Dendritic cell treated with granulocyte-macrophage colony-stimulating factor and Interleukin-4, amounts not matched to agents 40 ng/mL and 50 ng/mL, for 4 days (primary cell): ENCODE data around the gene TNPO3.
"Not testable (repeated sequence)": the region's sequence is repeated elsewhere in the genome, so short reads cannot be mapped to it uniquely, and the experiment has no call there.

Experiments
- H3K27ac Mint-ChIP-seq: one replicate; pipeline ENCODE4 v1.8.0; 2022; ENCODE audit warnings: mild to moderate bottlenecking, mixed read lengths
- H3K27me3 Mint-ChIP-seq: one replicate; pipeline ENCODE4 v1.8.0; 2022; ENCODE audit warnings: mild to moderate bottlenecking, mixed read lengths
- H3K36me3 Mint-ChIP-seq: one replicate; pipeline ENCODE4 v1.8.0; 2022; ENCODE audit warnings: low read depth, mixed read lengths
- H3K4me1 Mint-ChIP-seq: one replicate; pipeline ENCODE4 v1.8.0; 2022; ENCODE audit warnings: low read depth, mixed read lengths
- H3K4me3 Mint-ChIP-seq: one replicate; pipeline ENCODE4 v1.8.0; 2022; ENCODE audit warnings: mild to moderate bottlenecking, moderate library complexity, mixed read lengths
- H3K9me3 Mint-ChIP-seq: one replicate; pipeline ENCODE4 v1.8.0; 2022; ENCODE audit warnings: mixed read lengths
- intact Hi-C: fragments of 100-400 bp; cut with micrococcal nuclease; formaldehyde crosslinking; loops from one replicate; pipeline ENCODE4 v1.15.0; 2022

TNPO3 gene

GRCh38 chr7:128917122-128917521 lies 137.8 kb downstream of the TNPO3 start:
- peaks cover 36% of the 10 kb centered on the region for H3K4me1 Mint-ChIP-seq
- H3K36me3 Mint-ChIP-seq: no peaks in the 10 kb centered on the region
- H3K27me3 Mint-ChIP-seq: peaks cover 60% of the 10 kb centered on the region
- H3K9me3 Mint-ChIP-seq: no peaks in the 10 kb centered on the region
- H3K27ac Mint-ChIP-seq: no peak overlapping the region
- intact Hi-C loops: no loop called here
- no peak overlapping the region for H3K4me3 Mint-ChIP-seq

- Mint-ChIP-seq H3K9me3 (no peaks in the 10 kb centered on the region), H3K4me3 (no peak overlapping the region), H3K27me3 (peaks cover 60% of the 10 kb centered on the region), H3K27ac (no peak overlapping the region), H3K4me1 (peaks cover 38% of the 10 kb centered on the region), H3K36me3 (no peaks in the 10 kb centered on the region)
- intact Hi-C loops: no loop called here
Observed at GRCh38 chr7:128916643-128916915, 138.3 kb downstream of the TNPO3 start.

- Mint-ChIP-seq H3K27ac (peak overlapping the region; percentile 13), H3K4me3 (peak overlapping the region; percentile 68), H3K27me3 (peaks cover 64% of the 10 kb centered on the region), H3K9me3 (no peaks in the 10 kb centered on the region), H3K4me1 (peaks cover 41% of the 10 kb centered on the region), H3K36me3 (no peaks in the 10 kb centered on the region)
- intact Hi-C loops: no loop called here
Observed at GRCh38 chr7:128915841-128916642, 138.9 kb downstream of the TNPO3 start.

- peaks cover 39% of the 10 kb centered on the region for H3K4me1 Mint-ChIP-seq
- peak overlapping the region; percentile 13 for H3K27ac Mint-ChIP-seq
- H3K27me3 Mint-ChIP-seq: peaks cover 65% of the 10 kb centered on the region
- H3K36me3 Mint-ChIP-seq: no peaks in the 10 kb centered on the region
- H3K4me3 Mint-ChIP-seq: peak overlapping the region; percentile 68
- intact Hi-C loops: no loop called here
- H3K9me3 Mint-ChIP-seq: no peaks in the 10 kb centered on the region
Observed at GRCh38 chr7:128915271-128915819, 139.6 kb downstream of the TNPO3 start.

- H3K9me3 Mint-ChIP-seq: no peaks in the 10 kb centered on the region
- H3K27me3 Mint-ChIP-seq: peaks cover 70% of the 10 kb centered on the region
- H3K4me3 Mint-ChIP-seq: no peak overlapping the region
- intact Hi-C loops: no loop called here
- no peaks in the 10 kb centered on the region for H3K36me3 Mint-ChIP-seq
- peaks cover 45% of the 10 kb centered on the region for H3K4me1 Mint-ChIP-seq
- H3K27ac Mint-ChIP-seq: no peak overlapping the region
Observed at GRCh38 chr7:128914566-128915151, 140.3 kb downstream of the TNPO3 start.

- Mint-ChIP-seq H3K27ac (no peak overlapping the region), H3K9me3 (no peaks in the 10 kb centered on the region), H3K27me3 (peaks cover 73% of the 10 kb centered on the region), H3K4me1 (peaks cover 51% of the 10 kb centered on the region), H3K36me3 (no peaks in the 10 kb centered on the region), H3K4me3 (no peak overlapping the region)
- intact Hi-C loops: no loop called here
Observed at GRCh38 chr7:128913870-128914565, 140.9 kb downstream of the TNPO3 start.

GRCh38 chr7:128912709-128913495 lies 142.0 kb downstream of the TNPO3 start:
- H3K4me3 Mint-ChIP-seq, H3K36me3 Mint-ChIP-seq, intact Hi-C loops, H3K27ac Mint-ChIP-seq, H3K9me3 Mint-ChIP-seq: not testable (repeated sequence)
- Mint-ChIP-seq H3K4me1 (peaks cover 54% of the 10 kb centered on the region), H3K27me3 (peaks cover 76% of the 10 kb centered on the region)

GRCh38 chr7:128912281-128912680 lies 142.6 kb downstream of the TNPO3 start:
- intact Hi-C loops: no loop called here
- Mint-ChIP-seq H3K27me3 (peaks cover 75% of the 10 kb centered on the region), H3K4me3 (no peak overlapping the region), H3K36me3 (no peaks in the 10 kb centered on the region), H3K4me1 (peaks cover 54% of the 10 kb centered on the region), H3K9me3 (no peaks in the 10 kb centered on the region), H3K27ac (peak overlapping the region; percentile 73)

GRCh38 chr7:128911423-128912031 lies 143.4 kb downstream of the TNPO3 start:
- H3K4me3 Mint-ChIP-seq: no peak overlapping the region
- intact Hi-C loops: no loop called here
- H3K27me3 Mint-ChIP-seq: peaks cover 68% of the 10 kb centered on the region
- H3K9me3 Mint-ChIP-seq: no peaks in the 10 kb centered on the region
- no peaks in the 10 kb centered on the region for H3K36me3 Mint-ChIP-seq
- H3K4me1 Mint-ChIP-seq: peaks cover 56% of the 10 kb centered on the region
- H3K27ac Mint-ChIP-seq: peak overlapping the region; percentile 73

GRCh38 chr7:128910569-128910945 lies 144.4 kb downstream of the TNPO3 start, which contains the start of gene KCP:
TSS of gene KCP (minus strand) at chr7:128910709. CDS start at chr7:128910676, 33 bp downstream.
- Mint-ChIP-seq H3K36me3 (no peaks in the 10 kb centered on the region), H3K27me3 (peaks cover 64% of the 10 kb centered on the region), H3K9me3 (no peaks in the 10 kb centered on the region), H3K27ac (peak within 1 kb of the TSS; percentile 73), H3K4me1 (peaks cover 64% of the 10 kb centered on the region), H3K4me3 (peak within 1 kb of the TSS; percentile 59)
- intact Hi-C loops: no loop called here

GRCh38 chr7:128909625-128910568 lies 145.0 kb downstream of the TNPO3 start:
- intact Hi-C loops: no loop called here
- Mint-ChIP-seq H3K36me3 (no peaks in the 10 kb centered on the region), H3K4me3 (peak overlapping the region; percentile 59), H3K9me3 (no peaks in the 10 kb centered on the region), H3K27me3 (peaks cover 60% of the 10 kb centered on the region), H3K27ac (peak overlapping the region; percentile 48), H3K4me1 (peaks cover 65% of the 10 kb centered on the region)

- intact Hi-C loops: no loop called here
- Mint-ChIP-seq H3K4me3 (no peak overlapping the region), H3K27me3 (peaks cover 52% of the 10 kb centered on the region), H3K36me3 (no peaks in the 10 kb centered on the region), H3K9me3 (no peaks in the 10 kb centered on the region), H3K27ac (no peak overlapping the region), H3K4me1 (peaks cover 64% of the 10 kb centered on the region)
Observed at GRCh38 chr7:128908750-128909624, 145.9 kb downstream of the TNPO3 start.
